ENCODE results near the gene ATE1. TPM values are rescaled to one million over a fixed set of nuclear protein-coding genes. Genes with fewer than 3 reads are reported as not detected.

The ATE1 gene
- total RNA-seq, 1 donor from 2014 or later = 33.0 TPM

- TF ChIP-seq CTCF (IDR thresholded peaks at IDR 0.05; ENCODE audit: unreplicated experiment) = no peak
- DNase-seq (ENCODE audit: low spot score in 2 of 2, unreplicated experiment in 2 of 2) = no peak
- Mint-ChIP-seq H3K27me3 (ENCODE audit: low read depth) (no peaks in the 10 kb centered on the region), H3K36me3 (peaks cover 28% of the 10 kb centered on the region), H3K27ac (peak overlapping the region; percentile 56), H3K4me1 (no peaks in the 10 kb centered on the region), H3K9me3 (no peaks in the 10 kb centered on the region), H3K4me3 (no peak overlapping the region)
Observed at GRCh38 chr10:121965996-121966395, 38.2 kb upstream of the ATE1 start.

GRCh38 chr10:121961456-121961855 lies 33.6 kb upstream of the ATE1 start:
- Mint-ChIP-seq H3K27me3 (ENCODE audit: low read depth) (no peaks in the 10 kb centered on the region), H3K4me1 (no peaks in the 10 kb centered on the region), H3K27ac (no peak overlapping the region), H3K36me3 (peaks cover 31% of the 10 kb centered on the region), H3K4me3 (no peak overlapping the region), H3K9me3 (no peaks in the 10 kb centered on the region)
- no peak for DNase-seq (ENCODE audit: low spot score in 2 of 2, unreplicated experiment in 2 of 2)
- no peak for TF ChIP-seq CTCF (IDR thresholded peaks at IDR 0.05; ENCODE audit: unreplicated experiment)

GRCh38 chr10:121959671-121960070 lies 31.8 kb upstream of the ATE1 start:
- peaks cover 27% of the 10 kb centered on the region for H3K36me3 Mint-ChIP-seq
- no peaks in the 10 kb centered on the region for H3K4me1 Mint-ChIP-seq
- no peak for TF ChIP-seq CTCF (IDR thresholded peaks at IDR 0.05; ENCODE audit: unreplicated experiment)
- H3K27ac Mint-ChIP-seq = no peak overlapping the region
- no peak overlapping the region for H3K4me3 Mint-ChIP-seq
- H3K27me3 Mint-ChIP-seq (ENCODE audit: low read depth) = no peaks in the 10 kb centered on the region
- no peaks in the 10 kb centered on the region for H3K9me3 Mint-ChIP-seq
- DNase-seq (ENCODE audit: low spot score in 2 of 2, unreplicated experiment in 2 of 2) = no peak

- no peaks in the 10 kb centered on the region for H3K4me1 Mint-ChIP-seq
- DNase-seq (ENCODE audit: low spot score in 2 of 2, unreplicated experiment in 2 of 2) = no peak
- no peaks in the 10 kb centered on the region for H3K9me3 Mint-ChIP-seq
- no peak for TF ChIP-seq CTCF (IDR thresholded peaks at IDR 0.05; ENCODE audit: unreplicated experiment)
- H3K27me3 Mint-ChIP-seq (ENCODE audit: low read depth) = no peaks in the 10 kb centered on the region
- peak overlapping the region; percentile 22 for H3K27ac Mint-ChIP-seq
- H3K4me3 Mint-ChIP-seq = no peak overlapping the region
- peaks cover 28% of the 10 kb centered on the region for H3K36me3 Mint-ChIP-seq
Observed at GRCh38 chr10:121956111-121957061, 28.6 kb upstream of the ATE1 start.

GRCh38 chr10:121952226-121952625 lies 24.4 kb upstream of the ATE1 start:
- H3K9me3 Mint-ChIP-seq = no peaks in the 10 kb centered on the region
- no peak overlapping the region for H3K4me3 Mint-ChIP-seq
- no peaks in the 10 kb centered on the region for H3K27me3 Mint-ChIP-seq (ENCODE audit: low read depth)
- no peak overlapping the region for H3K27ac Mint-ChIP-seq
- peaks cover 8% of the 10 kb centered on the region for H3K4me1 Mint-ChIP-seq
- TF ChIP-seq CTCF (IDR thresholded peaks at IDR 0.05; ENCODE audit: unreplicated experiment) = no peak
- H3K36me3 Mint-ChIP-seq = peaks cover 26% of the 10 kb centered on the region
- no peak for DNase-seq (ENCODE audit: low spot score in 2 of 2, unreplicated experiment in 2 of 2)

Data from mesothelial cell of epicardium (in vitro differentiated cells).